SK-N-MC (cell line): ENCODE results near the gene ANKRD9.

ENCODE experiments used
- DNase-seq: peaks from one replicate; pipeline ENCODE4 v3.0.0-alpha.2; 2011; ENCODE audit warnings: low read depth, low spot score
- H3K27ac ChIP-seq: fragments of 200-600 bp; sonication (generic); 2 replicates; pipeline ENCODE4 v1.5.1; 2016; ENCODE audit warnings: mixed run types
- H3K36me3 ChIP-seq: fragments of 200-600 bp; sonication (generic); 2 replicates; pipeline ENCODE4 v1.6.1; 2017; ENCODE audit warnings: antibody characterized with exemption, low read length, mixed read lengths; ENCODE audit not compliant: insufficient read depth
- H3K4me3 ChIP-seq: fragments of 200-600 bp; sonication (generic); 2 replicates; pipeline ENCODE4 v1.5.1; 2016
- H3K9ac ChIP-seq: fragments of 200-600 bp; sonication (generic); 2 replicates; pipeline ENCODE4 v1.8.0; 2017; ENCODE audit warnings: mixed run types, mixed read lengths; ENCODE audit not compliant: insufficient read length
- H3K9me3 ChIP-seq: fragments of 200-600 bp; sonication (generic); 2 replicates; pipeline ENCODE4 v1.6.1; 2017; ENCODE audit warnings: low read depth, mild to moderate bottlenecking, antibody characterized with exemption, low read length, moderate library complexity, mixed read lengths
- EZH2 ChIP-seq: fragments of 200-600 bp; sonication (generic); IDR thresholded peaks from one replicate; pipeline ENCODE4 v1.6.1; 2017; ENCODE audit warnings: antibody characterized with exemption
- FOXP2 ChIP-seq: optimal IDR thresholded peaks from 2 replicates; pipeline ENCODE3; 2011; ENCODE audit warnings: mild to moderate bottlenecking, moderate library complexity; ENCODE audit not compliant: insufficient read depth; ENCODE audit errors: extremely low read length, control extremely low read depth
- POLR2AphosphoS5 ChIP-seq: IDR thresholded peaks from 2 replicates; pipeline ENCODE4 v1.6.1; 2012; ENCODE audit warnings: mild to moderate bottlenecking, low read depth, low read length, borderline replicate concordance

The ANKRD9 gene

GRCh38 chr14:102516531-102517391 lies 7.2 kb upstream of the ANKRD9 start:
- Histone ChIP-seq H3K9ac (no peak overlapping the region), H3K9me3 (no peaks in the 10 kb centered on the region), H3K36me3 (no peaks in the 10 kb centered on the region), H3K27ac (no peak overlapping the region), H3K4me3 (0 out of 2 replicates have a peak overlapping the region, but pooled peaks have one; percentile 30)
- TF ChIP-seq EZH2 = no peak
- no peak for TF ChIP-seq FOXP2
- no peak for TF ChIP-seq POLR2AphosphoS5
- no peak for DNase-seq

- TF ChIP-seq POLR2AphosphoS5 (no peak), FOXP2 (no peak), EZH2 (no peak)
- no peaks in the 10 kb centered on the region for H3K9me3 ChIP-seq
- no peak overlapping the region for H3K9ac ChIP-seq
- no peak overlapping the region for H3K4me3 ChIP-seq
- no peak for DNase-seq
- no peak overlapping the region for H3K27ac ChIP-seq
- no peaks in the 10 kb centered on the region for H3K36me3 ChIP-seq
These were observed 5.6 kb upstream of the ANKRD9 start for GRCh38 chr14:102514987-102515733.

GRCh38 chr14:102513899-102514772 lies 4.6 kb upstream of the ANKRD9 start:
- H3K4me3 ChIP-seq = no peak overlapping the region
- no peaks in the 10 kb centered on the region for H3K9me3 ChIP-seq
- no peak for DNase-seq
- TF ChIP-seq EZH2 (no peak), POLR2AphosphoS5 (no peak), FOXP2 (no peak)
- no peak overlapping the region for H3K27ac ChIP-seq
- H3K36me3 ChIP-seq = no peaks in the 10 kb centered on the region
- no peak overlapping the region for H3K9ac ChIP-seq

DNA sequence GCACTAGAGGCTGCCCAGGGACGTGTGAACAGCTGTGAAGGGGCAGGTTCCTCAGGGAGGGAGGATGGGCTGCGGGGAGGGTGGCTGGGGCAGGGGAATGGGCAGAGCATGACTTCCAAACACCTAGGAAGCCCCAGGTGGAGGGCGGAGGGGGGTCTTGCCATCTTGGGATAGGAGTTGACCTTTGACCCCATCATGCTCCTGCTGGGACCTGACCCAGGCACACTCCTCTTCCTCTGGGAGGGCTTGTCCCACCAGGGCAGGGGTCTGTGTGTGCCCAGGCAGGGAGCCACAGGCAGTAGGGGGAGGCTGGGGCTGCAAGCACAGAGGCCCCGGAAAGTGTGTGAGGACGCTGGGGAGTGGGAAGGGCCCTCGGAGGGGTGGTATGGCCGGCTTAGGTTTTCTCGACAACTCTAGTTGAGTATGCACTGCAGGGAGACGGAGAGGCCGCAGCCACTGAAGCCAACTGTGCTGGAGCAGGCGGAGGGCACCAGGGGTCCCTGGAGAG lies 3.3 kb upstream of the ANKRD9 start:
- DNase-seq = no peak
- H3K27ac ChIP-seq = no peak overlapping the region
- TF ChIP-seq FOXP2 (no peak), EZH2 (no peak), POLR2AphosphoS5 (no peak)
- H3K36me3 ChIP-seq = peaks cover 3% of the 10 kb centered on the region; the same call in 1 of the 2 replicates
- no peaks in the 10 kb centered on the region for H3K9me3 ChIP-seq
- H3K9ac ChIP-seq = no peak overlapping the region
- H3K4me3 ChIP-seq = no peak overlapping the region

GRCh38 chr14:102511538-102511937 lies 2.0 kb upstream of the ANKRD9 start:
- H3K9ac ChIP-seq = no peak overlapping the region
- no peak for TF ChIP-seq POLR2AphosphoS5
- no peak for TF ChIP-seq FOXP2
- TF ChIP-seq EZH2 = no peak
- peaks cover 5% of the 10 kb centered on the region; the same call in 1 of the 2 replicates for H3K36me3 ChIP-seq
- DNase-seq = no peak
- no peak overlapping the region for H3K4me3 ChIP-seq
- no peaks in the 10 kb centered on the region for H3K9me3 ChIP-seq
- H3K27ac ChIP-seq = no peak overlapping the region

DNA sequence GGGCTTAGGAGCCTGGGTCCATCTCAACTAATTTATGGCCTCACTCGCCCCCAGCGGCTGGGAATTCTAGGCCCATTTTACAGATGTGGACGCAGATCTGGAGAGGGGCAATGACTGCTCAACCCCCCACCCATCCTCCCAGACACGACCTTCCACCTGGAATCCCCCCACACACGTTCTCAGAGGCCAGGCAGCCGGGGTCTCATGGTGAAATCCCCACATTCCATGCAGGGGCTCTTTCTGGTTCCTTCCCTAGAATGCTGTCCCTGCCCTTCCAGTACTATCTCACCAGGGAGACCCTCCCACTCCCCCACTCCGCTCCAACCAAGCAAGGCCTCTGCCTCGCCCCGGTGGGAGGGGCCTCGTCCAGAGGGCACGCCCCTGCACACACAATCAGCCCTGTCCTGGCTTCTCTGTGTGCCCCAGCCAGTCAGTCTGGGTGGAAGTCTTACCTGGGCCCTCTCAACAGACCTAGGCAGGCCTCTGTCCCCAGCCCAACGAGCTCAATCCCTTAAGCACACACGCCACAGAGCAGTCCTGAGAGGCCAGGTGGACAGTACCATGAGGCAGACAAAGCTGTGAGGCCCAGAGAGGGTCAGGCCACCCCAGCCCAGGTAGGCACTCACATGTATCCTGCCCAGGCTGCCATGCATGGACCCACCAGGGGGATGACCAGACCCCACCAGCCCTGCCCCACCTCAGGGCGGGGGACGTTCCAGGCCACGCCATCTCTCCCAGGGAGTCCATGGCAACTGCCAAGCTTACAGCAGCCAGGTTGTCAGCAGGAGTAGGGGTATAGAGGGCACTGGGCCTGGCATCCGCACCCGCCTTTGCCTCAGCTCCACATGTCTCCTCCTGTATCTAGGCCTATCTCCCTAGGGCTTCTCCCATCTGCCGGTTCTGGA lies 1.3 kb upstream of the ANKRD9 start:
- TF ChIP-seq POLR2AphosphoS5 (no peak), EZH2 (no peak), FOXP2 (no peak)
- no peak overlapping the region for H3K27ac ChIP-seq
- DNase-seq = no peak
- H3K4me3 ChIP-seq = no peak overlapping the region
- H3K9me3 ChIP-seq = no peaks in the 10 kb centered on the region
- H3K9ac ChIP-seq = no peak overlapping the region
- peaks cover 11% of the 10 kb centered on the region; the same call in 1 of the 2 replicates for H3K36me3 ChIP-seq
